DMS79 (cell line): ENCODE data around the gene PSMD12.
"Not testable (repeated sequence)": the region's sequence is repeated elsewhere in the genome, so short reads cannot be mapped to it uniquely, and the experiment has no call there.

Source experiments
- DNase-seq: peaks from one replicate; lab custom pipeline; 2025; lab: John Stamatoyannopoulos, UW

The PSMD12 gene

GRCh38 chr17:67305446-67306235 is 60.7 kb downstream of the PSMD12 start:
- DNase-seq = not testable (repeated sequence)

GRCh38 chr17:67297454-67297960 is 68.9 kb downstream of the PSMD12 start:
- DNase-seq = no peak

GRCh38 chr17:67294451-67295199 is 71.8 kb downstream of the PSMD12 start:
- peak; percentile 27 for DNase-seq

- DNase-seq = no peak
Observed at GRCh38 chr17:67293251-67294203, 72.8 kb downstream of the PSMD12 start.

GRCh38 chr17:67290711-67291291 is 75.6 kb downstream of the PSMD12 start:
- no peak for DNase-seq

GRCh38 chr17:67290244-67290643 is 76.1 kb downstream of the PSMD12 start:
- no peak for DNase-seq

GRCh38 chr17:67289181-67289876 is 77.0 kb downstream of the PSMD12 start:
- DNase-seq = peak; percentile 31
